Mesothelial cell of epicardium (in vitro differentiated cells): ENCODE measurements around the gene SERINC2. TPM values are rescaled to one million over a fixed set of nuclear protein-coding genes. Genes with fewer than 3 reads are reported as not detected.
"Not testable (repeated sequence)": the region's sequence is repeated elsewhere in the genome, so short reads cannot be mapped to it uniquely, and the experiment has no call there.

Source experiments
- DNase-seq, 2 experiments: peaks; one replicate each; pipeline ENCODE4 v3.0.0; 2021; ENCODE audit warnings: low spot score in 2 of 2; ENCODE audit not compliant: unreplicated experiment in 2 of 2
- H3K27ac Mint-ChIP-seq: 2 replicates; pipeline ENCODE4 v1.8.0; 2021; ENCODE audit warnings: mixed read lengths
- H3K27me3 Mint-ChIP-seq: 2 replicates; pipeline ENCODE4 v1.8.0; 2021; ENCODE audit warnings: low read depth, mixed read lengths
- H3K36me3 Mint-ChIP-seq: 2 replicates; pipeline ENCODE4 v1.8.0; 2021; ENCODE audit warnings: mixed read lengths
- H3K4me1 Mint-ChIP-seq: 2 replicates; pipeline ENCODE4 v1.8.0; 2021; ENCODE audit warnings: mixed read lengths
- H3K4me3 Mint-ChIP-seq: 2 replicates; pipeline ENCODE4 v1.8.0; 2021; ENCODE audit warnings: mild to moderate bottlenecking, moderate library complexity, mixed read lengths
- H3K9me3 Mint-ChIP-seq: 2 replicates; pipeline ENCODE4 v1.8.0; 2021; ENCODE audit warnings: mixed read lengths
- total RNA-seq: library from RNA; stranded (reverse); gene quantifications from 3 replicates; pipeline ENCODE4 v1.2.1, GENCODE V29; 2021
- TF ChIP-seq, protein P1 (sequence below): fragments of 200-600 bp; sonication (generic); IDR thresholded peaks from one replicate; pipeline ENCODE4 v1.5.0; 2021; ENCODE audit warnings: antibody characterized with exemption; ENCODE audit not compliant: unreplicated experiment

SERINC2 gene
- total RNA-seq, 1 donor from 2014 or later, result 45.4 TPM

- H3K4me1 Mint-ChIP-seq, result peaks cover 24% of the 10 kb centered on the region
- H3K36me3 Mint-ChIP-seq, result no peaks in the 10 kb centered on the region
- TF ChIP-seq, protein P1, sequence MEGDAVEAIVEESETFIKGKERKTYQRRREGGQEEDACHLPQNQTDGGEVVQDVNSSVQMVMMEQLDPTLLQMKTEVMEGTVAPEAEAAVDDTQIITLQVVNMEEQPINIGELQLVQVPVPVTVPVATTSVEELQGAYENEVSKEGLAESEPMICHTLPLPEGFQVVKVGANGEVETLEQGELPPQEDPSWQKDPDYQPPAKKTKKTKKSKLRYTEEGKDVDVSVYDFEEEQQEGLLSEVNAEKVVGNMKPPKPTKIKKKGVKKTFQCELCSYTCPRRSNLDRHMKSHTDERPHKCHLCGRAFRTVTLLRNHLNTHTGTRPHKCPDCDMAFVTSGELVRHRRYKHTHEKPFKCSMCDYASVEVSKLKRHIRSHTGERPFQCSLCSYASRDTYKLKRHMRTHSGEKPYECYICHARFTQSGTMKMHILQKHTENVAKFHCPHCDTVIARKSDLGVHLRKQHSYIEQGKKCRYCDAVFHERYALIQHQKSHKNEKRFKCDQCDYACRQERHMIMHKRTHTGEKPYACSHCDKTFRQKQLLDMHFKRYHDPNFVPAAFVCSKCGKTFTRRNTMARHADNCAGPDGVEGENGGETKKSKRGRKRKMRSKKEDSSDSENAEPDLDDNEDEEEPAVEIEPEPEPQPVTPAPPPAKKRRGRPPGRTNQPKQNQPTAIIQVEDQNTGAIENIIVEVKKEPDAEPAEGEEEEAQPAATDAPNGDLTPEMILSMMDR, result no peak
- DNase-seq, result no peak
- no peaks in the 10 kb centered on the region for H3K27me3 Mint-ChIP-seq
- H3K4me3 Mint-ChIP-seq, result no peak overlapping the region
- peaks cover 43% of the 10 kb centered on the region for H3K9me3 Mint-ChIP-seq
- H3K27ac Mint-ChIP-seq, result no peak overlapping the region
These were observed 64.2 kb downstream of the SERINC2 start for GRCh38 chr1:31476891-31477846.

GRCh38 chr1:31478167-31478566, 65.2 kb downstream of the SERINC2 start:
- peaks cover 24% of the 10 kb centered on the region for H3K4me1 Mint-ChIP-seq
- H3K36me3 Mint-ChIP-seq, result no peaks in the 10 kb centered on the region
- TF ChIP-seq, protein P1, result no peak
- H3K4me3 Mint-ChIP-seq, result no peak overlapping the region
- no peaks in the 10 kb centered on the region for H3K27me3 Mint-ChIP-seq
- peaks cover 43% of the 10 kb centered on the region for H3K9me3 Mint-ChIP-seq
- no peak overlapping the region for H3K27ac Mint-ChIP-seq
- no peak for DNase-seq

- Mint-ChIP-seq H3K27ac (no peak overlapping the region), H3K4me3 (no peak overlapping the region), H3K27me3 (no peaks in the 10 kb centered on the region), H3K4me1 (peaks cover 30% of the 10 kb centered on the region), H3K36me3 (no peaks in the 10 kb centered on the region), H3K9me3 (peaks cover 39% of the 10 kb centered on the region)
- TF ChIP-seq, protein P1, result no peak
- no peak for DNase-seq
These were observed 66.8 kb downstream of the SERINC2 start for GRCh38 chr1:31479811-31480210.

GRCh38 chr1:31480426-31480825, 67.4 kb downstream of the SERINC2 start:
- Mint-ChIP-seq H3K9me3 (peaks cover 33% of the 10 kb centered on the region), H3K4me1 (peaks cover 30% of the 10 kb centered on the region)
- DNase-seq, H3K27me3 Mint-ChIP-seq, H3K36me3 Mint-ChIP-seq, H3K27ac Mint-ChIP-seq, H3K4me3 Mint-ChIP-seq: not testable (repeated sequence)

- TF ChIP-seq, protein P1, result no peak
- Mint-ChIP-seq H3K9me3 (peaks cover 20% of the 10 kb centered on the region), H3K36me3 (no peaks in the 10 kb centered on the region), H3K4me1 (peaks cover 14% of the 10 kb centered on the region), H3K27ac (no peak overlapping the region), H3K27me3 (no peaks in the 10 kb centered on the region), H3K4me3 (no peak overlapping the region)
- DNase-seq, result no peak
These were observed 69.5 kb downstream of the SERINC2 start for GRCh38 chr1:31482482-31483011.
